KMS-11 (cell line): ENCODE measurements around the gene BNIP2.

ENCODE experiments used
- H2AFZ ChIP-seq: fragments of 200-600 bp; sonication (generic); 2 replicates; pipeline ENCODE4 v1.6.1; 2016; ENCODE audit warnings: antibody characterized with exemption, mixed run types, low read depth
- H3K27ac ChIP-seq: fragments of 200-600 bp; sonication (generic); 2 replicates; pipeline ENCODE4 v1.6.1; 2016; ENCODE audit warnings: mild to moderate bottlenecking, mixed run types
- H3K27me3 ChIP-seq: fragments of 200-600 bp; sonication (generic); 2 replicates; pipeline ENCODE4 v1.6.1; 2017; ENCODE audit warnings: mild to moderate bottlenecking, low read depth, mixed run types, moderate library complexity; ENCODE audit not compliant: insufficient read depth
- H3K36me3 ChIP-seq: fragments of 200-600 bp; sonication (generic); 2 replicates; pipeline ENCODE4 v1.6.1; 2017; ENCODE audit warnings: mild to moderate bottlenecking, mixed run types; ENCODE audit not compliant: insufficient read depth
- H3K4me1 ChIP-seq: fragments of 200-600 bp; sonication (generic); 2 replicates; pipeline ENCODE4 v1.6.1; 2016; ENCODE audit warnings: mild to moderate bottlenecking, low read depth, mixed run types; ENCODE audit not compliant: poor library complexity, severe bottlenecking
- H3K4me2 ChIP-seq: fragments of 200-600 bp; sonication (generic); 2 replicates; pipeline ENCODE4 v1.7.0; 2016; ENCODE audit warnings: mild to moderate bottlenecking, mixed run types
- H3K4me3 ChIP-seq: fragments of 200-600 bp; sonication (generic); IDR thresholded peaks from 2 replicates; pipeline ENCODE4 v1.6.1; 2017; ENCODE audit warnings: low read depth, low read length, mixed read lengths; ENCODE audit not compliant: insufficient read depth
- H3K79me2 ChIP-seq: fragments of 200-600 bp; sonication (generic); 2 replicates; pipeline ENCODE4 v1.6.1; 2016; ENCODE audit warnings: low read depth, mixed run types; ENCODE audit not compliant: insufficient read depth
- H3K9ac ChIP-seq: fragments of 200-600 bp; sonication (generic); 2 replicates; pipeline ENCODE4 v1.6.1; 2016; ENCODE audit warnings: mild to moderate bottlenecking, mixed run types
- H4K20me1 ChIP-seq: fragments of 200-600 bp; sonication (generic); 2 replicates; pipeline ENCODE4 v1.6.1; 2016; ENCODE audit warnings: mild to moderate bottlenecking, mixed run types; ENCODE audit not compliant: insufficient read depth
- TF ChIP-seq, protein P1 (sequence below): fragments of 200-600 bp; sonication (generic); conservative IDR thresholded peaks from 2 replicates; pipeline ENCODE4 v1.6.1; 2017; ENCODE audit warnings: low read depth, mild to moderate bottlenecking, antibody characterized with exemption, low read length, moderate library complexity, mixed read lengths

BNIP2 gene

DNA sequence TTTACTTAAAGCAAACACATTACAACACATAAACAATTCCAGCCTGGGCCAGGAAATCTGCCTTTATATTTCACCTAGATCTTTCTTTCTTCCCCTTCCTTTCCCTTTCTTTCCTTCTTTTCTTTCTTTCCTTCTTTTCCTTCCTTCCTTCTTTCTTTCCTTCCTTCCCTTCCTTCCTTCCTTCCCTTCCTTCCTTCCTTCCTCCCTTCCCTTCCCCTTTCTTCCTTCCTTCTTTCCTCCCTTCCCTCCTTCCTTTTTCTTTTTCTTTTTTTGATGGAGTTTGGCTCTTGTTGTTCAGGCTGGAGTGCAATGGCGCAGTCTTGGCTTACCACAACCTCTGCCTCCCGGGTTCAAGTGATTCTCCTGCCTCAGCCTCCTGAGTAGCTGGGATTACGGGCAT lies 24.1 kb upstream of the BNIP2 start:
- Histone ChIP-seq H3K36me3 (no peaks in the 10 kb centered on the region), H3K79me2 (no peaks in the 10 kb centered on the region), H3K27me3 (no peaks in the 10 kb centered on the region), H4K20me1 (no peaks in the 10 kb centered on the region), H3K27ac (no peak overlapping the region), H3K4me3 (no peak overlapping the region), H2AFZ (no peak overlapping the region), H3K4me1 (no peaks in the 10 kb centered on the region), H3K9ac (no peak overlapping the region), H3K4me2 (no peak overlapping the region)
- TF ChIP-seq, protein P1, sequence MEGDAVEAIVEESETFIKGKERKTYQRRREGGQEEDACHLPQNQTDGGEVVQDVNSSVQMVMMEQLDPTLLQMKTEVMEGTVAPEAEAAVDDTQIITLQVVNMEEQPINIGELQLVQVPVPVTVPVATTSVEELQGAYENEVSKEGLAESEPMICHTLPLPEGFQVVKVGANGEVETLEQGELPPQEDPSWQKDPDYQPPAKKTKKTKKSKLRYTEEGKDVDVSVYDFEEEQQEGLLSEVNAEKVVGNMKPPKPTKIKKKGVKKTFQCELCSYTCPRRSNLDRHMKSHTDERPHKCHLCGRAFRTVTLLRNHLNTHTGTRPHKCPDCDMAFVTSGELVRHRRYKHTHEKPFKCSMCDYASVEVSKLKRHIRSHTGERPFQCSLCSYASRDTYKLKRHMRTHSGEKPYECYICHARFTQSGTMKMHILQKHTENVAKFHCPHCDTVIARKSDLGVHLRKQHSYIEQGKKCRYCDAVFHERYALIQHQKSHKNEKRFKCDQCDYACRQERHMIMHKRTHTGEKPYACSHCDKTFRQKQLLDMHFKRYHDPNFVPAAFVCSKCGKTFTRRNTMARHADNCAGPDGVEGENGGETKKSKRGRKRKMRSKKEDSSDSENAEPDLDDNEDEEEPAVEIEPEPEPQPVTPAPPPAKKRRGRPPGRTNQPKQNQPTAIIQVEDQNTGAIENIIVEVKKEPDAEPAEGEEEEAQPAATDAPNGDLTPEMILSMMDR, result no peak

DNA sequence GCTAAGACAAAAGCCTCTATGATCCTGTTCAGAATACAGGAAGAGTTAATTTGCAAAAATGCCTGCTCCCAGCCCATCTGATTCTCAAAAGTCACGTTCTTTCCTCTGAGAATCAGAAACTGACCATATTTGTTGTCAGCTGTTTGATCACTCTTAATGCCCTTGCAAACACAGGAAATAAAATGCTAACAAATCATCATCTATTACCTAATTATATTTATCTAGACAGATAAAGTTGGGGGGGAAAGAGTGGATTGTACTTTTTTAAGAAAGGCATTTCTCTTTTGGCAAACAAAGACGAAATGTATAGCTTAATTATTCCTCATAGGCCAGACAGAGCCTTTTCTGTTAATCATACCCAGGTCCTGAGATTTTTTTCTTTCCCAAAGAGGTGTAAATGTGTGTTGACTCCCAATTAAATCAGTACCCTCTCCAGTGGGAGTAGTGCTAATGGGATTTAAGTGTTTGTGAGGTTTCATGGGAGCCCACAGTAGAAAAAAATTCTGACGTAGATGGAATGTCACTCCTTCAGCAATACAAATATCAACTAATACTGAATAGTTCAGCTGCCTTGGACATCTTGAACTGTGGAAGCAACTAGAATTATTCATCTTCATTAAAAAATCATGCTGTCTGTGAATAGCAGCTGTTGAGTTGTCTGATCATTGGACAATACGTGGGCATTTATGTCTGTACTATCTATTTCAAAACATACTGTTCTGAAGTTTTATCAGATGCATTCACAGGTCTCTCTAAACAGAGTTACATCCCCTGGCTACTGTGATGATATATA lies 22.5 kb upstream of the BNIP2 start:
- Histone ChIP-seq H3K36me3 (no peaks in the 10 kb centered on the region), H3K4me1 (no peaks in the 10 kb centered on the region), H3K4me2 (no peak overlapping the region), H3K27me3 (no peaks in the 10 kb centered on the region), H3K79me2 (no peaks in the 10 kb centered on the region), H3K27ac (no peak overlapping the region), H3K9ac (no peak overlapping the region), H4K20me1 (no peaks in the 10 kb centered on the region), H3K4me3 (no peak overlapping the region), H2AFZ (no peak overlapping the region)
- TF ChIP-seq, protein P1, result no peak

DNA sequence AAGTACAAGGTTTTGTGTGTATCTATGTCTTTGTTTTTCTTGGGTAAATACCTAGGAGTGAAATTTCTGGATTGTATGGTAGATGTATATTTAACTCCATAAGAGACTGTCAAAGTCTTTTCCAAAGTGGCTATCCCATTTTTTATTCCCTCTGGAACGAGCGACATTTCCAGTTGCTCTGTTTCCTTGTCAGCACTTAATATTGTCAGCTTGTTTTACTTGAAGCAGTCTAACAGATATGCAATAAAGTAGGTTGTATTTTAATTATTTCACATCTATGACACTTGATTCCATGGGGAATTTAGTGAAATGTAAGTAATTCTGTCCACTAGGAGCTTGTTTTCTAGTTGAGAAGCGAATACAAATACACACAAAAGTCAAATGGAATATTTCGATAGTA lies 18.5 kb upstream of the BNIP2 start:
- no peaks in the 10 kb centered on the region for H3K36me3 ChIP-seq
- no peak overlapping the region for H3K4me2 ChIP-seq
- no peak overlapping the region for H3K27ac ChIP-seq
- H4K20me1 ChIP-seq, result no peaks in the 10 kb centered on the region
- H3K4me1 ChIP-seq, result no peaks in the 10 kb centered on the region
- no peak overlapping the region for H2AFZ ChIP-seq
- H3K27me3 ChIP-seq, result no peaks in the 10 kb centered on the region
- TF ChIP-seq, protein P1, result no peak
- H3K79me2 ChIP-seq, result no peaks in the 10 kb centered on the region
- H3K4me3 ChIP-seq, result no peak overlapping the region
- no peak overlapping the region for H3K9ac ChIP-seq

DNA sequence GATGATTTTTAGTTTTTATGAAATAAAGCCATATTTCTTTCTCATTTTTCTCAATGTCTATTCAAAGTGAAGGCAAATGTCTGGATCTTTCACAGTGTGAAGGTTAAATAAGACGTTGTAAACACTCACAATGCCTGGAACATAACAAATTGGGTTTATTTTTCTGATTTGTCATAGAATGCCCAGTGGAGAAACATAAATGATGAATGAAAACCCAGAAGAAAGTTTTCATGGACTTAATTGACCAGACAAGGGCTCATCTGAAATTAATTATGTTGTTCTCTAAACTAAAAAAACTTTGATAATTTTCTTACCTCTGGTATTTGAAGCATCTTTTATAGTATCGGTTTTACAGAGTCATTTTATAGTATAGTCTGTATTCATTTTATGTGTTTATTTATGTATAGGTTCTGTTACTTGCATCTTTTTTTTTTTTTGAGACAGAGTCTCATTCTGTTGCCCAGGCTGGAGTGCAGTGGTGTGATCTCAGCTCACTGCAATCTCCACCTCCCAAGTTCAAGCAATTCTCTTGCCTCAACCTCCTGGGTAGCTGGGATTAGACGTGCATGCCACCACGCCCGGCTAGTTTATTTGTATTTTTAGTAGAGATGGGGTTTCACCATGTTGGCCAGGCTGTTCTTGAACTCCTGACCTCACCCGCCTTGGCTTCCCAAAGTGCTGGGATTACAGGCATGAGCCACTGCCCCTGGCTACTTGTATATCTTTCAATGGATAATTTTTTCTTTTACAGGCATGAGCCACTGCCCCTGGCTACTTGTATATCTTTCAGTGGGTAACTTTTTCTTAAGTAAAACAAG lies 15.1 kb upstream of the BNIP2 start:
- Histone ChIP-seq H3K79me2 (no peaks in the 10 kb centered on the region), H3K9ac (no peak overlapping the region), H3K27ac (no peak overlapping the region), H3K4me3 (no peak overlapping the region), H3K27me3 (no peaks in the 10 kb centered on the region), H4K20me1 (no peaks in the 10 kb centered on the region), H3K4me2 (no peak overlapping the region), H3K4me1 (no peaks in the 10 kb centered on the region), H2AFZ (no peak overlapping the region), H3K36me3 (no peaks in the 10 kb centered on the region)
- TF ChIP-seq, protein P1, result no peak
